OCI-LY7 (cell line): ENCODE measurements around the gene TRAF1. TPM values are rescaled to one million over a fixed set of nuclear protein-coding genes. Genes with fewer than 3 reads are reported as not detected.

Experiments
- BruUV-seq: library from RNA; stranded (reverse); fragments of 400-500 nt; replicated peaks from 2 replicates; lab custom pipeline; 2021; lab: Mats Ljungman, UMichigan
- CTCF ChIA-PET: fragments of 300-600 bp; sonication (Branson Sonifier 250); formaldehyde crosslinking; loops from one replicate; lab custom pipeline; 2022; ENCODE audit warnings: antibody characterized with exemption; ENCODE audit not compliant: unreplicated experiment; lab: Charles Lee
- POLR2A ChIA-PET: fragments of 300-600 bp; sonication (Branson Sonifier 250); formaldehyde crosslinking; loops from one replicate; lab custom pipeline; 2022; ENCODE audit warnings: antibody characterized with exemption; lab: Charles Lee
- DNase-seq: peaks from one replicate; pipeline ENCODE4 v3.0.0-alpha.2; 2015; ENCODE audit warnings: low spot score
- H2AFZ ChIP-seq: fragments of 200-600 bp; sonication (generic), shearing (Covaris generic); 2 replicates; pipeline ENCODE4 v1.6.1; 2014; ENCODE audit warnings: mild to moderate bottlenecking, antibody characterized with exemption, low read length, moderate library complexity
- H3K27ac ChIP-seq: fragments of 200-600 bp; sonication (generic); 2 replicates; pipeline ENCODE4 v1.5.1; 2014; ENCODE audit warnings: mixed run types, low read depth, mild to moderate bottlenecking, moderate library complexity, low read length, inconsistent platforms; ENCODE audit not compliant: poor library complexity, severe bottlenecking
- H3K36me3 ChIP-seq: fragments of 200-600 bp; sonication (generic); 2 replicates; pipeline ENCODE4 v1.6.1; 2014; ENCODE audit warnings: mild to moderate bottlenecking, antibody characterized with exemption, low read length, moderate library complexity, mixed read lengths; ENCODE audit not compliant: insufficient read depth
- H3K4me1 ChIP-seq: fragments of 200-600 bp; sonication (generic); 2 replicates; pipeline ENCODE4 v1.5.1; 2014; ENCODE audit warnings: mild to moderate bottlenecking, low read length; ENCODE audit not compliant: insufficient read depth, poor library complexity, severe bottlenecking
- H3K4me2 ChIP-seq: fragments of 200-600 bp; sonication (generic); 2 replicates; pipeline ENCODE4 v1.6.1; 2014; ENCODE audit warnings: mild to moderate bottlenecking, low read length
- H3K4me3 ChIP-seq: fragments of 200-600 bp; sonication (generic); 2 replicates; pipeline ENCODE4 v1.5.1; 2014; ENCODE audit warnings: mild to moderate bottlenecking, low read depth, low read length; ENCODE audit not compliant: poor library complexity, severe bottlenecking
- H3K79me2 ChIP-seq: fragments of 200-600 bp; sonication (generic); 2 replicates; pipeline ENCODE4 v1.6.1; 2016; ENCODE audit warnings: low read depth, mild to moderate bottlenecking, low read length, moderate library complexity, mixed read lengths; ENCODE audit not compliant: insufficient read depth
- H3K9me2 ChIP-seq: fragments of 200-600 bp; sonication (generic); 2 replicates; pipeline ENCODE4 v1.6.1; 2016; ENCODE audit warnings: mild to moderate bottlenecking, low read length, mixed read lengths; ENCODE audit not compliant: insufficient read depth
- H3K9me3 ChIP-seq: fragments of 200-600 bp; sonication (generic); 2 replicates; pipeline ENCODE4 v1.6.1; 2014; ENCODE audit warnings: mild to moderate bottlenecking, mixed run types, low read length, mixed read lengths
- H4K20me1 ChIP-seq: fragments of 200-600 bp; sonication (generic); 2 replicates; pipeline ENCODE4 v1.6.1; 2014; ENCODE audit warnings: mild to moderate bottlenecking, antibody characterized with exemption, low read length, moderate library complexity, mixed read lengths; ENCODE audit not compliant: insufficient read depth
- EZH2phosphoT487 ChIP-seq: fragments of 200-600 bp; sonication (generic); IDR thresholded peaks from 2 replicates; pipeline ENCODE4 v1.6.1; 2018; ENCODE audit warnings: low read depth, borderline replicate concordance, mild to moderate bottlenecking, mixed run types, antibody characterized with exemption, low read length, moderate library complexity, mixed read lengths
- intact Hi-C: fragments of 100-400 bp; cut with micrococcal nuclease; formaldehyde crosslinking; loops from one replicate; pipeline ENCODE4 v1.10.0; 2022; ENCODE audit not compliant: unreplicated experiment
- total RNA-seq, 2 experiments: library from RNA; depleted of rRNA in 1 of 2; stranded (reverse); fragments of >200 nt in 1 of 2; shearing (Covaris generic) in 1 of 2; gene quantifications; 2 replicates each; pipeline ENCODE4 v1.2.3, GENCODE V29; 2014 to 2022
- TF ChIP-seq, protein P1 (sequence below): fragments of 200-600 bp; sonication (generic); conservative IDR thresholded peaks from 2 replicates; pipeline ENCODE4 v1.5.1; 2014; ENCODE audit warnings: mild to moderate bottlenecking, antibody characterized with exemption, low read length, moderate library complexity, mixed read lengths

TRAF1 gene
- total RNA-seq, 2 experiments from 2014 or later = 24.2 to 50.5 TPM

DNA sequence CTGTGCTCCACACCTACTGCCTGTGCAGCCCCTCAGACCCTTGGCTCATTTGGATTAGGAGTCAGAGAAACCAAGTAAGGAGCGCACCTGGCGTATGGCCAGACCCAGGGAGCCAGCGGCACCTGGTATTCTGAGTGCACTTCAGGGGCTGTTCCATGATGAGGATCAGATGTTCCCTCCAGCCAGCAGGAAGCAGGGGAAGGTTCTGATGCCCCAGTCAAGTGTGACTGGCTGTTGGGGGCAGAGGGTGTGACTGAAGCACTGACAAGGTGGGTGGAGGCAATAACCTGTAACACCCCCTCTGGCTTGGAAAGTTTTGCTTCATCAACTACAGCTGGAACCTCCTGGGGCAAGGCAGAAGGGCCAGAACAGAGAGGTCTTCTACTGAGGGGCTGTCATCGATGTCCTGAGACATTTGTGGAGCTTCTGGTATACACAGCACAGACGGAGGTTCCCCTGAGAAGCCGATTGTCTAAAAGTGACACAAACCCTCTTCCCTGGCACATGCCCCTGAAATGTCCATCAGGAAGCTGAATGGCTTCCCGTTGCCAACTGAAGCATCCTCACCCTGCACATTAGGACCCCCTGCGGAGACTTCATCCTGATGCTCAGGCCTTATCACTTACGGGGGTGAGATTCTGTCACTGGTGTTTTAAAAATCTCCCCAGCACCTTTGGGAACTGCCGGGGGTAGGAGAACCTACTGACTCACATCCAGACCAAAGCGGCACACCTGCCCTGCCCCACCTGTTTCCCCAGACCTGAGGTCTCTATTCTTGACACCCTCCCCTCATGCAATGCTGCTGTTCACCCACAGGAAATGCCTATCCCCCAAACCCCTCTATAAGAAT, 21.1 kb downstream of the TRAF1 start:
- Histone ChIP-seq H2AFZ (peak overlapping the region; percentile 28; the same call in 1 of the 2 replicates), H3K4me2 (peak overlapping the region; percentile 66), H3K9me3 (no peaks in the 10 kb centered on the region), H3K27ac (peak overlapping the region; percentile 97), H3K4me1 (peaks cover 63% of the 10 kb centered on the region), H3K79me2 (no peaks in the 10 kb centered on the region), H4K20me1 (no peaks in the 10 kb centered on the region), H3K36me3 (peaks cover 29% of the 10 kb centered on the region), H3K4me3 (peak overlapping the region; percentile 21), H3K9me2 (no peaks in the 10 kb centered on the region)
- peak; percentile 83 for DNase-seq
- TF ChIP-seq, protein P1, sequence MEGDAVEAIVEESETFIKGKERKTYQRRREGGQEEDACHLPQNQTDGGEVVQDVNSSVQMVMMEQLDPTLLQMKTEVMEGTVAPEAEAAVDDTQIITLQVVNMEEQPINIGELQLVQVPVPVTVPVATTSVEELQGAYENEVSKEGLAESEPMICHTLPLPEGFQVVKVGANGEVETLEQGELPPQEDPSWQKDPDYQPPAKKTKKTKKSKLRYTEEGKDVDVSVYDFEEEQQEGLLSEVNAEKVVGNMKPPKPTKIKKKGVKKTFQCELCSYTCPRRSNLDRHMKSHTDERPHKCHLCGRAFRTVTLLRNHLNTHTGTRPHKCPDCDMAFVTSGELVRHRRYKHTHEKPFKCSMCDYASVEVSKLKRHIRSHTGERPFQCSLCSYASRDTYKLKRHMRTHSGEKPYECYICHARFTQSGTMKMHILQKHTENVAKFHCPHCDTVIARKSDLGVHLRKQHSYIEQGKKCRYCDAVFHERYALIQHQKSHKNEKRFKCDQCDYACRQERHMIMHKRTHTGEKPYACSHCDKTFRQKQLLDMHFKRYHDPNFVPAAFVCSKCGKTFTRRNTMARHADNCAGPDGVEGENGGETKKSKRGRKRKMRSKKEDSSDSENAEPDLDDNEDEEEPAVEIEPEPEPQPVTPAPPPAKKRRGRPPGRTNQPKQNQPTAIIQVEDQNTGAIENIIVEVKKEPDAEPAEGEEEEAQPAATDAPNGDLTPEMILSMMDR = no peak
- TF ChIP-seq EZH2phosphoT487 = no peak
- intact Hi-C loops = no loop called here
- BruUV-seq = no TSS peak
- CTCF ChIA-PET = interaction anchor here (0.5 to 1.8 kb wide), 2 partner anchors 12 to 15 kb away, joined by 5 to 9 read pairs; no protein-coding TSS in a partner anchor
- POLR2A ChIA-PET = interaction anchor here (1.0 to 7.0 kb wide), 7 partner anchors 15 to 29 kb away, joined by 4 to 100 read pairs (median 17); partner anchors contain the start of gene TRAF1

DNA sequence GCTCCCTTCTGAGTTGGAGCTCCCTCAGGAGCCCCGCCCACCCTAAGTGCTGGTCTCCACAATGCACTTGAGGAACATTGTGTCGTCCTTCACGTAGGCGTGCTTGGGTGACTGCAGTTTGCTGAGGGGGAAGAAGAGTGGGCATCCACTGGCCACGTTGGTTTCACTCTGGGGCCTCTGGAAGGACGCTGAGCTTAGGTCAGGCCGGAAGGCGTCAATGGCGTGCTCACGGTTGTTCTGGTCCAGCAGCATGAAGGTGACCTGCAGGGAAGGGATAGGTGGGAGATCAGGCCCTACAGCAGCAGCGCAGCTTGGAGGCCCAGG, 21.7 kb downstream of the TRAF1 start:
- TF ChIP-seq, protein P1 = no peak
- no peak for TF ChIP-seq EZH2phosphoT487
- Histone ChIP-seq H2AFZ (no peak overlapping the region), H3K4me2 (peak overlapping the region; percentile 66), H4K20me1 (no peaks in the 10 kb centered on the region), H3K27ac (peak overlapping the region; percentile 97), H3K36me3 (peaks cover 23% of the 10 kb centered on the region), H3K79me2 (no peaks in the 10 kb centered on the region; the same call in 1 of the 2 replicates), H3K4me3 (peak overlapping the region; percentile 21), H3K4me1 (peaks cover 69% of the 10 kb centered on the region), H3K9me2 (no peaks in the 10 kb centered on the region), H3K9me3 (no peaks in the 10 kb centered on the region)
- no TSS peak for BruUV-seq
- intact Hi-C loops = no loop called here
- CTCF ChIA-PET = interaction anchor here (0.5 to 1.6 kb wide), 2 partner anchors 15 to 20 kb away, joined by 7 to 9 read pairs; no protein-coding TSS in a partner anchor
- DNase-seq = no peak
- POLR2A ChIA-PET = interaction anchor here (1.3 to 7.0 kb wide), 8 partner anchors 9 to 29 kb away, joined by 3 to 100 read pairs (median 14); partner anchors contain the start of genes PHF19 and TRAF1
